Measurements from ENCODE around the gene USP51. TPM values are rescaled to one million over a fixed set of nuclear protein-coding genes. Genes with fewer than 3 reads are reported as not detected.
A peak's percentile ranks its signal among the peaks of the same experiment; 100 is the strongest.
"Not testable (repeated sequence)": the region's sequence is repeated elsewhere in the genome, so short reads cannot be mapped to it uniquely, and the experiment has no call there.

The USP51 gene
- total RNA-seq, 3 donors from 2014 or later (not counting 1 experiment from before 2014, with no cell fraction given): 0.50 to 0.86 (median 0.85) TPM

GRCh38 chrX:55480390-55481062 is 9.1 kb downstream of the USP51 start:
- ATAC-seq (no peak), DNase-seq (no peak)
- no peaks in the 10 kb centered on the region for H3K36me3 Mint-ChIP-seq
- no peaks in the 10 kb centered on the region for H3K9me3 Mint-ChIP-seq
- Histone ChIP-seq H3K27me3 (ENCODE audit: control insufficient read depth, insufficient read depth, low read length) (no peaks in the 10 kb centered on the region), H3K4me3 (ENCODE audit: low read length) (no peak overlapping the region), H3K27ac (ENCODE audit: low read length) (no peak overlapping the region), H3K4me1 (ENCODE audit: control insufficient read depth, insufficient read depth, low read length) (no peaks in the 10 kb centered on the region), H3K9me3 (ENCODE audit: control insufficient read depth, insufficient read depth, low read length) (no peaks in the 10 kb centered on the region), H3K36me3 (ENCODE audit: control insufficient read depth, insufficient read depth, low read length) (no peaks in the 10 kb centered on the region)
- H3K4me3 Mint-ChIP-seq: no peak overlapping the region
- H3K27ac Mint-ChIP-seq: no peak overlapping the region
- H3K4me1 Mint-ChIP-seq: no peaks in the 10 kb centered on the region
- H3K27me3 Mint-ChIP-seq (ENCODE audit: low read depth in 2 of 2): peaks cover 0 to 8% of the 10 kb centered on the region in 2 donors
- intact Hi-C loops (cut with micrococcal nuclease): no loop called here
- TF ChIP-seq, protein P1, sequence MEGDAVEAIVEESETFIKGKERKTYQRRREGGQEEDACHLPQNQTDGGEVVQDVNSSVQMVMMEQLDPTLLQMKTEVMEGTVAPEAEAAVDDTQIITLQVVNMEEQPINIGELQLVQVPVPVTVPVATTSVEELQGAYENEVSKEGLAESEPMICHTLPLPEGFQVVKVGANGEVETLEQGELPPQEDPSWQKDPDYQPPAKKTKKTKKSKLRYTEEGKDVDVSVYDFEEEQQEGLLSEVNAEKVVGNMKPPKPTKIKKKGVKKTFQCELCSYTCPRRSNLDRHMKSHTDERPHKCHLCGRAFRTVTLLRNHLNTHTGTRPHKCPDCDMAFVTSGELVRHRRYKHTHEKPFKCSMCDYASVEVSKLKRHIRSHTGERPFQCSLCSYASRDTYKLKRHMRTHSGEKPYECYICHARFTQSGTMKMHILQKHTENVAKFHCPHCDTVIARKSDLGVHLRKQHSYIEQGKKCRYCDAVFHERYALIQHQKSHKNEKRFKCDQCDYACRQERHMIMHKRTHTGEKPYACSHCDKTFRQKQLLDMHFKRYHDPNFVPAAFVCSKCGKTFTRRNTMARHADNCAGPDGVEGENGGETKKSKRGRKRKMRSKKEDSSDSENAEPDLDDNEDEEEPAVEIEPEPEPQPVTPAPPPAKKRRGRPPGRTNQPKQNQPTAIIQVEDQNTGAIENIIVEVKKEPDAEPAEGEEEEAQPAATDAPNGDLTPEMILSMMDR (IDR thresholded peaks at IDR 0.05): no peak
- WGBS (ENCODE audit: insufficient coverage): 100% methylated on average over 2 of the region's 3 CpGs

- not testable (repeated sequence) for H3K27me3 Mint-ChIP-seq (ENCODE audit: low read depth in 2 of 2)
These were observed 9.7 kb downstream of the USP51 start for GRCh38 chrX:55479956-55480355.

GRCh38 chrX:55465791-55466190 is 23.9 kb downstream of the USP51 start:
- H3K27ac Mint-ChIP-seq; DNase-seq; H3K4me3 ChIP-seq (ENCODE audit: low read length); H3K27ac ChIP-seq (ENCODE audit: low read length); H3K4me1 ChIP-seq (ENCODE audit: control insufficient read depth, insufficient read depth, low read length); intact Hi-C loops (cut with micrococcal nuclease); H3K36me3 Mint-ChIP-seq; ATAC-seq; H3K4me1 Mint-ChIP-seq; H3K9me3 ChIP-seq (ENCODE audit: control insufficient read depth, insufficient read depth, low read length); H3K9me3 Mint-ChIP-seq; H3K36me3 ChIP-seq (ENCODE audit: control insufficient read depth, insufficient read depth, low read length); H3K4me3 Mint-ChIP-seq; H3K27me3 ChIP-seq (ENCODE audit: control insufficient read depth, insufficient read depth, low read length); H3K27me3 Mint-ChIP-seq (ENCODE audit: low read depth in 2 of 2): not testable (repeated sequence)
- no CpG with 5 or more reads among the region's 5 CpGs for WGBS (ENCODE audit: insufficient coverage)

More at GRCh38 chrX:55479956-55480355, 9.7 kb downstream of the USP51 start:
- H3K27me3 ChIP-seq (ENCODE audit: control insufficient read depth, insufficient read depth, low read length); H3K36me3 ChIP-seq (ENCODE audit: control insufficient read depth, insufficient read depth, low read length); H3K4me3 Mint-ChIP-seq; H3K27ac ChIP-seq (ENCODE audit: low read length); H3K4me1 ChIP-seq (ENCODE audit: control insufficient read depth, insufficient read depth, low read length); H3K9me3 ChIP-seq (ENCODE audit: control insufficient read depth, insufficient read depth, low read length); intact Hi-C loops (cut with micrococcal nuclease); H3K9me3 Mint-ChIP-seq; DNase-seq; H3K27ac Mint-ChIP-seq; H3K4me1 Mint-ChIP-seq; H3K4me3 ChIP-seq (ENCODE audit: low read length); ATAC-seq; H3K36me3 Mint-ChIP-seq: not testable (repeated sequence)
- WGBS (ENCODE audit: insufficient coverage): 80% methylated on average over 1 of the region's 8 CpGs

DNA sequence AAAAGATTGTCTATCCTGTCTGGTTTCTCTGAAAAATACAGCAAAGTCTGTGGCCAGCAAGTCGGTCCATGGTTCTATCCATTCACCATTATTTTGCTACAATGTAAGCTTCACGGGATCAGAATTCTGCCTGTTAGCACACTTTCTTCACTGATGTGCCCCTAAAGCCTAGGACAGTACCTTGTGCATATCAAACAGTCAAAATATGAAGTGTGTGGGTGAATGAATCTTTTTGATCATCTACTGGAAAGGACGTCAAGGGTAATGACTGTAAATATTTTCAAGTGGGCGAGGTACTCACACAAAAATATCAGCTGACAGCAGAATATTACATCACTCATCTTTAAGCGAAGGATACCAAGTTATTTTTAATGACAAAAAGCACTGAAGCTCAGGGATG is 24.5 kb downstream of the USP51 start:
- H3K4me3 ChIP-seq (ENCODE audit: low read length); H3K9me3 ChIP-seq (ENCODE audit: control insufficient read depth, insufficient read depth, low read length); DNase-seq; H3K27ac ChIP-seq (ENCODE audit: low read length); ATAC-seq; H3K27me3 ChIP-seq (ENCODE audit: control insufficient read depth, insufficient read depth, low read length); H3K27ac Mint-ChIP-seq; H3K4me1 Mint-ChIP-seq; H3K36me3 ChIP-seq (ENCODE audit: control insufficient read depth, insufficient read depth, low read length); intact Hi-C loops (cut with micrococcal nuclease); H3K27me3 Mint-ChIP-seq (ENCODE audit: low read depth in 2 of 2); H3K9me3 Mint-ChIP-seq; H3K36me3 Mint-ChIP-seq; H3K4me3 Mint-ChIP-seq; H3K4me1 ChIP-seq (ENCODE audit: control insufficient read depth, insufficient read depth, low read length): not testable (repeated sequence)
- WGBS (ENCODE audit: insufficient coverage): no CpG with 5 or more reads among the region's 5 CpGs

DNA sequence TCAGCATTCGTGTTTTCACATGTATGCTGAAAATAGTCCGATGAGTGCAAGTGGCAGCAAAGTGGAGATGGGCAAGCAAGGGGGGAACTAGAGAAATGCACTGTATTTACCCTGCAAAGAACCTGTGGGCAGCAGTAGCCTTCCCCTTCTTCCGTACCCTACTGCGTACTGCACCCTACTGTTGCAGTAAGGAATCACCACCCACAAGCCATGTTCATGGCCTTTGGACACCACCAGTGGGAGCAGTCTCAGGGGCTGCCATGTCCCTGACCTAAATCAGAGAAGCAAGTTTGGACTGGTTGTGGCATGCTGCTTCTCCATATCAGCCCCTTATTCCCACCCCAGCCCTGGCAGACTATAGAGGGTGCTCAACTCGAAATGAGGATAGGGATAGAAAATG is 25.6 kb downstream of the USP51 start:
- H3K27ac Mint-ChIP-seq; H3K36me3 Mint-ChIP-seq; intact Hi-C loops (cut with micrococcal nuclease); H3K4me3 ChIP-seq (ENCODE audit: low read length); H3K4me3 Mint-ChIP-seq; H3K9me3 ChIP-seq (ENCODE audit: control insufficient read depth, insufficient read depth, low read length); H3K27me3 Mint-ChIP-seq (ENCODE audit: low read depth in 2 of 2); H3K27me3 ChIP-seq (ENCODE audit: control insufficient read depth, insufficient read depth, low read length); H3K9me3 Mint-ChIP-seq; H3K4me1 ChIP-seq (ENCODE audit: control insufficient read depth, insufficient read depth, low read length); H3K27ac ChIP-seq (ENCODE audit: low read length); H3K36me3 ChIP-seq (ENCODE audit: control insufficient read depth, insufficient read depth, low read length); DNase-seq; H3K4me1 Mint-ChIP-seq: not testable (repeated sequence)
- WGBS (ENCODE audit: insufficient coverage): no CpG with 5 or more reads among the region's 5 CpGs
- peak in 1 of 3 donors; percentile 49 for ATAC-seq

DNA sequence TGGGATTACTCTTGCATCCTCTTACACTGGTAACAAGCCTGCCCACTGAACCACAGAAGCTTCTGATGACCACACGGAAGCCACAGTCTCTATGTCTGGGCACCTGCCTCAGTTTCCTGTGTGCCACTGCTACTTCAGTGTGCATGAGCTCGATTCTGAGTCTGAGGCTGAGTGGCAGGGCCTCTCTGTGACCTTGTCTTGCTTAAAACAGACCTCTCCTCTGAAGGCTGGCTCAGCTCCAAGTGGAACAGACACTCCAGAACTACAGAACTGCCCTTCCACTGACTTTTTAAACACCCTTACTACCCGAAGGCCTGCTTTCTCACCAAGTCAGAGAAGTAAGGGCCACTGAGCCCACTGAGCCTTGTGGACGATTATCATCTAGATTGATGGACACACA is 29.7 kb downstream of the USP51 start:
- H3K4me3 Mint-ChIP-seq; H3K36me3 Mint-ChIP-seq; H3K27me3 ChIP-seq (ENCODE audit: control insufficient read depth, insufficient read depth, low read length); H3K27me3 Mint-ChIP-seq (ENCODE audit: low read depth in 2 of 2); H3K9me3 Mint-ChIP-seq; H3K4me1 Mint-ChIP-seq; H3K9me3 ChIP-seq (ENCODE audit: control insufficient read depth, insufficient read depth, low read length); DNase-seq; H3K4me1 ChIP-seq (ENCODE audit: control insufficient read depth, insufficient read depth, low read length); H3K4me3 ChIP-seq (ENCODE audit: low read length); intact Hi-C loops (cut with micrococcal nuclease); H3K36me3 ChIP-seq (ENCODE audit: control insufficient read depth, insufficient read depth, low read length); H3K27ac Mint-ChIP-seq; H3K27ac ChIP-seq (ENCODE audit: low read length): not testable (repeated sequence)
- ATAC-seq: peak in 1 of 3 donors; percentile 49
- no CpG with 5 or more reads among the region's 4 CpGs for WGBS (ENCODE audit: insufficient coverage)

GRCh38 chrX:55459426-55459825 is 30.2 kb downstream of the USP51 start:
- H3K4me3 Mint-ChIP-seq; H3K4me3 ChIP-seq (ENCODE audit: low read length); H3K27me3 Mint-ChIP-seq (ENCODE audit: low read depth in 2 of 2); H3K4me1 Mint-ChIP-seq; H3K27ac ChIP-seq (ENCODE audit: low read length); ATAC-seq; H3K36me3 Mint-ChIP-seq; intact Hi-C loops (cut with micrococcal nuclease); H3K27me3 ChIP-seq (ENCODE audit: control insufficient read depth, insufficient read depth, low read length); H3K27ac Mint-ChIP-seq; H3K4me1 ChIP-seq (ENCODE audit: control insufficient read depth, insufficient read depth, low read length); H3K9me3 ChIP-seq (ENCODE audit: control insufficient read depth, insufficient read depth, low read length); H3K36me3 ChIP-seq (ENCODE audit: control insufficient read depth, insufficient read depth, low read length); DNase-seq; H3K9me3 Mint-ChIP-seq: not testable (repeated sequence)
- WGBS (ENCODE audit: insufficient coverage): no CpG with 5 or more reads among the region's 5 CpGs

Measured in natural killer cell (primary cell).